H1 (cell line): ENCODE results near the gene DMXL1. TPM values are rescaled to one million over a fixed set of nuclear protein-coding genes. Genes with fewer than 3 reads are reported as not detected.

Source experiments
- CTCF ChIA-PET: fragments of 300-600 bp; sonication (Branson Sonifier 250); formaldehyde crosslinking; loops from one replicate; lab custom pipeline; 2021; ENCODE audit not compliant: partially characterized antibody; lab: Charles Lee
- POLR2A ChIA-PET: fragments of 300-600 bp; sonication (Branson Sonifier 250); formaldehyde crosslinking; loops from one replicate; lab custom pipeline; 2021; ENCODE audit warnings: inconsistent platforms; ENCODE audit not compliant: partially characterized antibody; lab: Charles Lee
- DNase-seq, 2 experiments: peaks; one replicate each; pipeline versions ENCODE4 v3.0.0 to v3.0.0-alpha.2; 2010 to 2022; ENCODE audit warnings: low spot score in 2 of 2, low read depth in 1 of 2, mixed read lengths in 1 of 2
- FAIRE-seq: peaks from 2 replicates; lab custom pipeline; 2011; peaks lifted over from hg19 to GRCh38; lab: Jason Lieb, UNC
- H2AFZ ChIP-seq: 2 replicates; pipeline ENCODE4 v1.8.1; 2012; ENCODE audit warnings: low read length, inconsistent platforms
- H2AK5ac ChIP-seq: 2 replicates; pipeline ENCODE4 v1.6.1; 2013; ENCODE audit warnings: low read depth, low read length
- H2BK120ac ChIP-seq: replicated peaks from 2 replicates; pipeline ENCODE3; 2013; ENCODE audit warnings: low read depth, low read length, inconsistent platforms
- H2BK12ac ChIP-seq: 2 replicates; pipeline ENCODE4 v1.6.1; 2013; ENCODE audit warnings: low read depth, low read length
- H2BK15ac ChIP-seq: 2 replicates; pipeline ENCODE4 v1.6.1; 2013; ENCODE audit warnings: low read length
- H2BK20ac ChIP-seq: 2 replicates; pipeline ENCODE4 v1.6.1; 2013; ENCODE audit warnings: low read length
- H2BK5ac ChIP-seq: 2 replicates; pipeline ENCODE4 v1.6.1; 2013; ENCODE audit warnings: low read depth, low read length
- H3K14ac ChIP-seq: 2 replicates; pipeline ENCODE4 v1.6.1; 2013; ENCODE audit warnings: inconsistent platforms; ENCODE audit not compliant: insufficient read length
- H3K18ac ChIP-seq: 2 replicates; pipeline ENCODE4 v1.6.1; 2013; ENCODE audit warnings: low read length; ENCODE audit errors: extremely low read depth
- H3K23ac ChIP-seq: 2 replicates; pipeline ENCODE4 v1.6.1; 2013; ENCODE audit warnings: inconsistent platforms; ENCODE audit not compliant: insufficient read length
- H3K23me2 ChIP-seq: 2 replicates; pipeline ENCODE4 v1.6.1; 2013; ENCODE audit warnings: low read depth, low read length
- H3K27ac ChIP-seq: 2 replicates; pipeline ENCODE4 v1.6.1; 2011; ENCODE audit warnings: low read depth, low read length, inconsistent platforms
- H3K27me3 ChIP-seq, 4 experiments: replicated peaks in 1 of 4; 1 replicate in 1 of 4; 2 replicates in 3 of 4; pipeline versions ENCODE4 v1.6.1 to v1.8.1; 2011 to 2013; ENCODE audit warnings: low read length in 3 of 4, mild to moderate bottlenecking in 3 of 4, inconsistent platforms in 2 of 4, mixed read lengths in 2 of 4, moderate library complexity in 1 of 4; ENCODE audit not compliant: control insufficient read depth in 3 of 4, insufficient read depth in 3 of 4; ENCODE audit errors: extremely low read depth in 1 of 4
- H3K36me3 ChIP-seq, 4 experiments: 2 replicates each; pipeline versions ENCODE4 v1.6.1 to v1.8.1; 2011 to 2013; ENCODE audit warnings: mild to moderate bottlenecking in 4 of 4, low read length in 3 of 4, moderate library complexity in 2 of 4, control low read depth in 1 of 4, inconsistent platforms in 1 of 4; ENCODE audit not compliant: insufficient read depth in 4 of 4, control insufficient read depth in 2 of 4
- H3K4ac ChIP-seq: replicated peaks from 2 replicates; pipeline ENCODE3; 2013; ENCODE audit warnings: low read length, low read depth, mixed read lengths, inconsistent platforms; ENCODE audit not compliant: insufficient read length
- H3K4me1 ChIP-seq, 4 experiments: replicated peaks in 1 of 4; 1 replicate in 1 of 4; 2 replicates in 3 of 4; pipeline versions ENCODE4 v1.6.1 to v1.8.1; 2011 to 2013; ENCODE audit warnings: low read length in 3 of 4, inconsistent platforms in 2 of 4, mixed read lengths in 1 of 4; ENCODE audit not compliant: insufficient read depth in 4 of 4, control insufficient read depth in 3 of 4
- H3K4me2 ChIP-seq, 2 experiments: 2 replicates each; pipeline versions ENCODE4 v1.6.1 to v1.8.1; 2011 to 2013; ENCODE audit warnings: low read depth in 2 of 2, low read length in 2 of 2, control low read depth in 1 of 2, inconsistent platforms in 1 of 2, mild to moderate bottlenecking in 1 of 2; ENCODE audit not compliant: insufficient read depth in 1 of 2
- H3K4me3 ChIP-seq, 4 experiments: fragments of 200-600, 300-600 bp in 1 of 4; sonication (generic), shearing (Covaris generic), sonication (Bioruptor Twin) in 1 of 4; 2 replicates each; pipeline versions ENCODE4 v1.5.1 to v1.8.1; 2011 to 2016; ENCODE audit warnings: low read length in 4 of 4, low read depth in 3 of 4, control low read depth in 2 of 4, inconsistent platforms in 2 of 4, mild to moderate bottlenecking in 2 of 4, mixed read lengths in 1 of 4, moderate library complexity in 1 of 4; ENCODE audit not compliant: insufficient read depth in 2 of 4; ENCODE audit errors: extremely low read depth in 1 of 4
- H3K56ac ChIP-seq: replicated peaks from 2 replicates; pipeline ENCODE3; 2013; ENCODE audit warnings: low read depth, mild to moderate bottlenecking, mixed read lengths, low read length, inconsistent platforms; ENCODE audit not compliant: insufficient read length
- H3K79me1 ChIP-seq: 2 replicates; pipeline ENCODE4 v1.6.1; 2013; ENCODE audit warnings: low read depth, low read length, control low read depth
- H3K79me2 ChIP-seq, 2 experiments: 2 replicates each; pipeline versions ENCODE4 v1.6.1 to v1.8.1; 2012 to 2013; ENCODE audit warnings: low read length in 2 of 2, mild to moderate bottlenecking in 2 of 2, inconsistent platforms in 1 of 2; ENCODE audit not compliant: insufficient read depth in 2 of 2, control insufficient read depth in 1 of 2
- H3K9ac ChIP-seq, 4 experiments: replicated peaks in 1 of 4; 1 replicate in 1 of 4; 2 replicates in 3 of 4; pipeline versions ENCODE4 v1.6.1 to v1.8.1; 2011 to 2013; ENCODE audit warnings: low read depth in 3 of 4, low read length in 3 of 4, control low read depth in 2 of 4, mild to moderate bottlenecking in 2 of 4, moderate library complexity in 2 of 4, inconsistent platforms in 1 of 4; ENCODE audit errors: extremely low read depth in 1 of 4
- H3K9me3 ChIP-seq, 2 experiments: 2 replicates each; pipeline versions ENCODE4 v1.6.1 to v1.8.1; 2012 to 2013; ENCODE audit warnings: mild to moderate bottlenecking in 2 of 2, moderate library complexity in 2 of 2, control low read depth in 1 of 2, inconsistent platforms in 1 of 2, low read depth in 1 of 2, low read length in 1 of 2, mixed read lengths in 1 of 2; ENCODE audit not compliant: insufficient read depth in 2 of 2
- H4K20me1 ChIP-seq, 2 experiments: replicated peaks in 1 of 2; 2 replicates each; pipeline versions ENCODE3 to v1.8.1; 2011 to 2013; ENCODE audit warnings: inconsistent platforms in 2 of 2, low read length in 2 of 2, mild to moderate bottlenecking in 1 of 2; ENCODE audit not compliant: insufficient read depth in 2 of 2, control insufficient read depth in 1 of 2
- H4K5ac ChIP-seq: 2 replicates; pipeline ENCODE4 v1.6.1; 2013; ENCODE audit warnings: low read length, low read depth, mixed read lengths, inconsistent platforms; ENCODE audit not compliant: insufficient read length
- H4K8ac ChIP-seq: 2 replicates; pipeline ENCODE4 v1.8.0; 2013; ENCODE audit warnings: mild to moderate bottlenecking, moderate library complexity, low read length, inconsistent platforms; ENCODE audit not compliant: insufficient read depth; ENCODE audit errors: extremely low read depth
- H4K91ac ChIP-seq: replicated peaks from 2 replicates; pipeline ENCODE3; 2013; ENCODE audit warnings: low read length, mixed read lengths, inconsistent platforms; ENCODE audit not compliant: insufficient read length
- CBX5 ChIP-seq: fragments of 300-800, 300-1000 bp; sonication (generic); IDR thresholded peaks from 2 replicates; pipeline ENCODE4 v1.7.1; 2016; ENCODE audit warnings: antibody characterized with exemption, low read length, low read depth
- TBP ChIP-seq: IDR thresholded peaks from 2 replicates; pipeline ENCODE4 v1.6.1; 2011; ENCODE audit warnings: low read depth, low read length, improper control_type of control experiment
- YY1 ChIP-seq: IDR thresholded peaks from 2 replicates; pipeline ENCODE4 v1.6.1; 2011; ENCODE audit warnings: low read depth, mild to moderate bottlenecking, low read length
- polyA plus RNA-seq, 7 experiments: library from polyadenylated mRNA; depleted of rRNA in 3 of 7; stranded (reverse) in 5 of 7; unstranded in 2 of 7; fragments of >200 nt in 5 of 7; fragments of 200-250 nt in 2 of 7; gene quantifications; 1 replicate in 5 of 7; 2 replicates in 1 of 7; 4 replicates in 1 of 7; pipeline versions ENCODE4 v1.2.1 to v1.2.3, GENCODE V29; 2011 to 2013; ENCODE audit warnings: missing spikeins in 2 of 7, mixed read lengths in 2 of 7
- total RNA-seq: library from RNA; stranded (reverse); fragmentation: NEBNext Ultra II Directional; extraction: Animal tissue kit (Norgen Biotek cat#: 25700); gene quantifications from 2 replicates; pipeline ENCODE4 v1.2.1, GENCODE V29; 2021

Gene DMXL1
- total and polyA plus RNA-seq, 2 of the 8 experiments (the other 6 are each of a cell fraction or from before 2014, with no cell fraction given), result 10.1 to 43.9 TPM

GRCh38 chr5:119221330-119221729, 150.4 kb downstream of the DMXL1 start:
- H3K79me2 ChIP-seq, result no peaks in the 10 kb centered on the region
- no peak overlapping the region for H4K5ac ChIP-seq
- no peaks in the 10 kb centered on the region for H3K79me1 ChIP-seq
- no peak overlapping the region for H2AK5ac ChIP-seq
- no peak overlapping the region for H3K56ac ChIP-seq
- no peak overlapping the region for H2BK12ac ChIP-seq
- H3K9me3 ChIP-seq, result no peaks in the 10 kb centered on the region
- H3K4ac ChIP-seq, result no peak overlapping the region
- H2BK15ac ChIP-seq, result no peak overlapping the region
- H3K4me1 ChIP-seq, result no peaks in the 10 kb centered on the region
- no peaks in the 10 kb centered on the region for H3K23me2 ChIP-seq
- no peak overlapping the region for H3K27ac ChIP-seq
- CTCF ChIA-PET, result interaction anchor here (0.8 to 1.7 kb wide), 2 partner anchors 115 to 234 kb away, joined by 3 to 5 read pairs; partner anchors contain the start of gene DTWD2
- no peak overlapping the region for H3K18ac ChIP-seq
- POLR2A ChIA-PET, result no interaction called here
- peaks cover 0 to 1% of the 10 kb centered on the region in 2 experiments for H4K20me1 ChIP-seq
- H3K23ac ChIP-seq, result no peak overlapping the region
- H3K27me3 ChIP-seq, result no peaks in the 10 kb centered on the region
- no peak overlapping the region for H2BK120ac ChIP-seq
- FAIRE-seq, result no peak
- no peak overlapping the region for H3K4me2 ChIP-seq
- no peak for TF ChIP-seq YY1
- no peak for TF ChIP-seq TBP
- no peak for TF ChIP-seq CBX5
- TF ChIP-seq, all 59 proteins: peak for 0
- H3K4me3 ChIP-seq, result no peak overlapping the region
- H3K14ac ChIP-seq, result no peak overlapping the region
- no peak overlapping the region for H4K8ac ChIP-seq
- no peak overlapping the region for H2BK5ac ChIP-seq
- H2BK20ac ChIP-seq, result no peak overlapping the region
- H4K91ac ChIP-seq, result no peak overlapping the region
- no peak overlapping the region for H2AFZ ChIP-seq
- H3K36me3 ChIP-seq, result peaks cover 0 to 15% (median 1%) of the 10 kb centered on the region in 4 experiments; a peak in 2 of 8 replicates
- no peak overlapping the region for H3K9ac ChIP-seq
- DNase-seq, result no peak
